IMR-90 (cell line): ENCODE results near the gene DUOX1. TPM values are rescaled to one million over a fixed set of nuclear protein-coding genes. Genes with fewer than 3 reads are reported as not detected.

Experiments used
- ATAC-seq: fragments of 200-7000 bp; cut with Tn5 transposase; 2 replicates; pipeline ENCODE4 v1.9.1; 2020; ENCODE audit warnings: low read depth, mild to moderate bottlenecking, moderate library complexity
- BruUV-seq: library from RNA; stranded (reverse); fragments of 400-500 nt; replicated peaks from 2 replicates; lab custom pipeline; 2021; lab: Mats Ljungman, UMichigan
- CTCF ChIA-PET: fragments of 300-600 bp; formaldehyde crosslinking; extraction: SDS; loops from one replicate; lab custom pipeline; 2021; ENCODE audit warnings: antibody characterized with exemption; lab: Yijun Ruan, JAX
- POLR2A ChIA-PET: fragments of 300-600 bp; sonication (Branson Sonifier 250); formaldehyde crosslinking; loops from one replicate; lab custom pipeline; 2022; ENCODE audit warnings: antibody characterized with exemption; ENCODE audit not compliant: unreplicated experiment; lab: Charles Lee
- DNase-seq: peaks from one replicate; pipeline ENCODE4 v3.0.0; 2013
- H2AFZ ChIP-seq: replicated peaks from 2 replicates; pipeline ENCODE3; 2013; ENCODE audit warnings: low read length, mild to moderate bottlenecking; ENCODE audit not compliant: poor library complexity
- H2AK5ac ChIP-seq: 2 replicates; pipeline ENCODE4 v1.6.1; 2013; ENCODE audit warnings: low read depth, low read length, inconsistent platforms
- H2AK9ac ChIP-seq: replicated peaks from 2 replicates; pipeline ENCODE3; 2013; ENCODE audit warnings: mild to moderate bottlenecking, low read depth, low read length, moderate library complexity; ENCODE audit not compliant: poor library complexity
- H2BK120ac ChIP-seq: 2 replicates; pipeline ENCODE4 v1.6.1; 2013; ENCODE audit warnings: low read depth, low read length, inconsistent platforms
- H2BK15ac ChIP-seq: 3 replicates; pipeline ENCODE4 v1.6.1; 2013; ENCODE audit warnings: low read depth, low read length, inconsistent platforms
- H2BK20ac ChIP-seq: 2 replicates; pipeline ENCODE4 v1.6.1; 2013; ENCODE audit warnings: low read depth, mild to moderate bottlenecking, inconsistent platforms, low read length, moderate library complexity
- H2BK5ac ChIP-seq: 2 replicates; pipeline ENCODE4 v1.6.1; 2013; ENCODE audit warnings: mild to moderate bottlenecking, low read depth, low read length, inconsistent platforms; ENCODE audit not compliant: poor library complexity, severe bottlenecking
- H3K14ac ChIP-seq: replicated peaks from 2 replicates; pipeline ENCODE4 v1.6.1; 2013; ENCODE audit warnings: low read depth, low read length, inconsistent platforms
- H3K18ac ChIP-seq: 2 replicates; pipeline ENCODE4 v1.6.1; 2013; ENCODE audit warnings: low read depth, low read length, control low read depth
- H3K23ac ChIP-seq: 2 replicates; pipeline ENCODE4 v1.6.1; 2013; ENCODE audit warnings: low read depth, low read length, inconsistent platforms
- H3K27ac ChIP-seq: 2 replicates; pipeline ENCODE4 v1.5.1; 2013; ENCODE audit warnings: mild to moderate bottlenecking, control low read depth, low read length; ENCODE audit not compliant: insufficient read depth
- H3K27me3 ChIP-seq: 2 replicates; pipeline ENCODE4 v1.6.1; 2013; ENCODE audit warnings: low read length; ENCODE audit not compliant: control insufficient read depth, insufficient read depth
- H3K36me3 ChIP-seq: 2 replicates; pipeline ENCODE4 v1.6.1; 2013; ENCODE audit warnings: low read length, mixed read lengths; ENCODE audit not compliant: control insufficient read depth, insufficient read depth
- H3K4ac ChIP-seq: 2 replicates; pipeline ENCODE4 v1.6.1; 2013; ENCODE audit warnings: low read depth, low read length, inconsistent platforms
- H3K4me1 ChIP-seq: 2 replicates; pipeline ENCODE4 v1.6.1; 2013; ENCODE audit warnings: low read length, mixed read lengths; ENCODE audit not compliant: control insufficient read depth, insufficient read depth
- H3K4me2 ChIP-seq: 2 replicates; pipeline ENCODE4 v1.6.1; 2013; ENCODE audit warnings: low read depth, mild to moderate bottlenecking, control low read depth, low read length, moderate library complexity
- H3K4me3 ChIP-seq: 2 replicates; pipeline ENCODE4 v1.5.1; 2013; ENCODE audit warnings: low read depth, mild to moderate bottlenecking, control low read depth, low read length, moderate library complexity; ENCODE audit not compliant: insufficient read depth
- H3K56ac ChIP-seq: 2 replicates; pipeline ENCODE4 v1.6.1; 2013; ENCODE audit warnings: low read length, inconsistent platforms; ENCODE audit not compliant: insufficient read depth; ENCODE audit errors: extremely low read depth
- H3K79me1 ChIP-seq, 2 experiments: 2 replicates each; pipeline ENCODE4 v1.6.1; 2013; ENCODE audit warnings: low read length in 2 of 2, inconsistent platforms in 1 of 2, low read depth in 1 of 2
- H3K9ac ChIP-seq: 2 replicates; pipeline ENCODE4 v1.6.1; 2013; ENCODE audit warnings: low read depth, low read length, control low read depth
- H3K9me1 ChIP-seq: 2 replicates; pipeline ENCODE4 v1.6.1; 2013; ENCODE audit warnings: low read length, inconsistent platforms; ENCODE audit not compliant: insufficient read depth
- H3K9me3 ChIP-seq: 2 replicates; pipeline ENCODE4 v1.6.1; 2013; ENCODE audit warnings: low read length; ENCODE audit not compliant: control insufficient read depth, insufficient read depth
- H4K20me1 ChIP-seq: 2 replicates; pipeline ENCODE4 v1.6.1; 2013; ENCODE audit warnings: low read length, inconsistent platforms; ENCODE audit not compliant: insufficient read depth
- H4K5ac ChIP-seq: 2 replicates; pipeline ENCODE4 v1.6.1; 2013; ENCODE audit warnings: mild to moderate bottlenecking, low read depth, low read length, control low read depth
- H4K8ac ChIP-seq, 2 experiments: 2 replicates each; pipeline ENCODE4 v1.6.1; 2013; ENCODE audit warnings: low read depth in 2 of 2, low read length in 2 of 2, control low read depth in 1 of 2, inconsistent platforms in 1 of 2
- H4K91ac ChIP-seq: 2 replicates; pipeline ENCODE4 v1.6.1; 2013; ENCODE audit warnings: low read depth, low read length, inconsistent platforms; ENCODE audit not compliant: insufficient read depth
- CTCF ChIP-seq: conservative IDR thresholded peaks from 2 replicates; pipeline ENCODE4 v1.5.1; 2012; ENCODE audit warnings: mild to moderate bottlenecking, low read depth, low read length, improper control_type of control experiment
- FOS ChIP-seq: fragments of 150-350 bp; IDR thresholded peaks from 2 replicates; pipeline ENCODE4 v1.6.1; 2016; ENCODE audit warnings: low read depth, low read length
- MAZ ChIP-seq: IDR thresholded peaks from 2 replicates; pipeline ENCODE4 v1.6.1; 2012; ENCODE audit warnings: low read depth, mild to moderate bottlenecking, low read length, improper control_type of control experiment, moderate library complexity, borderline replicate concordance
- MXI1 ChIP-seq: IDR thresholded peaks from 2 replicates; pipeline ENCODE4 v1.6.1; 2012; ENCODE audit warnings: low read depth, mild to moderate bottlenecking, low read length, moderate library complexity, borderline replicate concordance
- NFE2L2 ChIP-seq: fragments of 150-350 bp; IDR thresholded peaks from 2 replicates; pipeline ENCODE4 v1.6.1; 2016; ENCODE audit warnings: low read depth, mild to moderate bottlenecking, low read length
- POLR2A ChIP-seq: IDR thresholded peaks from 2 replicates; pipeline ENCODE4 v1.6.1; 2012; ENCODE audit warnings: mild to moderate bottlenecking, low read depth, low read length
- RCOR1 ChIP-seq: IDR thresholded peaks from 2 replicates; pipeline ENCODE4 v1.6.1; 2012; ENCODE audit warnings: mild to moderate bottlenecking, low read length, improper control_type of control experiment; ENCODE audit not compliant: insufficient replicate concordance
- USF2 ChIP-seq: fragments of 150-350 bp; IDR thresholded peaks from 2 replicates; pipeline ENCODE4 v1.6.1; 2017; ENCODE audit warnings: mild to moderate bottlenecking, antibody characterized with exemption, low read length, low read depth
- WGBS, 2 experiments: methylation state at CpG; one replicate each; pipeline versions ENCODE4 v1.1.5 to v1.1.7; 2013; ENCODE audit warnings: missing lambda C conversion rate in 2 of 2; ENCODE audit not compliant: insufficient read length in 1 of 2; ENCODE audit errors: extremely low coverage in 2 of 2; 5-methylcytosine and 5-hydroxymethylcytosine counted together
- dilution Hi-C: fragments of 300-500 bp; cut with HindIII; formaldehyde crosslinking; loops from one replicate; pipeline ENCODE4 v1.14.3; 2018; ENCODE audit warnings: low sequenced_read_pairs; ENCODE audit not compliant: unreplicated experiment
- in situ Hi-C: fragments of 300-500 bp; cut with MboI; formaldehyde crosslinking; loops from 3 replicates; pipeline ENCODE4 v1.14.3; 2019; ENCODE audit warnings: low sequenced_read_pairs, inconsistent platforms, mixed read lengths
- intact Hi-C: fragments of 100-400 bp; cut with micrococcal nuclease; formaldehyde crosslinking; loops from 2 replicates; pipeline ENCODE4 v1.10.0; 2022
- polyA plus RNA-seq, 3 experiments: library from polyadenylated mRNA; depleted of rRNA; stranded (reverse); fragments of >200 nt; gene quantifications; 2 replicates each; pipeline ENCODE4 v1.2.3, GENCODE V29; 2012; ENCODE audit warnings: low replicate concordance in 1 of 3
- total RNA-seq: library from RNA; depleted of rRNA; stranded (reverse); fragments of >200 nt; gene quantifications from 2 replicates; pipeline ENCODE4 v1.2.3, GENCODE V29; 2012

DUOX1 gene
- total and polyA plus RNA-seq, 2 of the 4 experiments (the other 2 are of a cell fraction): not detected

- TF ChIP-seq MAZ: no peak
These were observed 13.1 kb upstream of the DUOX1 start (continued) for GRCh38 chr15:45116482-45117307.

GRCh38 chr15:45117308-45118130, 12.3 kb upstream of the DUOX1 start:
- no peak overlapping the region for H3K4me3 ChIP-seq
- no peak overlapping the region for H3K9ac ChIP-seq
- H2AFZ ChIP-seq: peak overlapping the region; percentile 86
- H2BK5ac ChIP-seq: no peak overlapping the region
- H3K79me1 ChIP-seq: no peaks in the 10 kb centered on the region
- intact Hi-C loops: loop anchor here (1.0 to 5.0 kb wide), 5 partner anchors 59 to 265 kb away; partner anchors contain the start of gene SORD
- H4K8ac ChIP-seq: no peak overlapping the region; a peak in 1 of 4 replicates
- H2BK20ac ChIP-seq: no peak overlapping the region
- H3K4me2 ChIP-seq: peak overlapping the region; percentile 41; the same call in 1 of the 2 replicates
- H3K18ac ChIP-seq: no peak overlapping the region
- peaks cover 3% of the 10 kb centered on the region for H3K4me1 ChIP-seq
- no peaks in the 10 kb centered on the region for H3K36me3 ChIP-seq
- DNase-seq (no peak), ATAC-seq (peak; percentile 36)
- H3K9me1 ChIP-seq: no peaks in the 10 kb centered on the region
- no peak for TF ChIP-seq POLR2A
- no peak for TF ChIP-seq USF2
- TF ChIP-seq CTCF: no peak
- no peak for TF ChIP-seq RCOR1
- TF ChIP-seq FOS: no peak
- no peak for TF ChIP-seq MXI1
- TF ChIP-seq NFE2L2: no peak
- H4K5ac ChIP-seq: no peak overlapping the region
- H2AK9ac ChIP-seq: no peak overlapping the region
- no peaks in the 10 kb centered on the region for H3K9me3 ChIP-seq
- no peak overlapping the region for H3K23ac ChIP-seq
- H3K27me3 ChIP-seq: peaks cover 52% of the 10 kb centered on the region
- H2BK120ac ChIP-seq: no peak overlapping the region
- BruUV-seq: no TSS peak
- H3K56ac ChIP-seq: no peak overlapping the region
- no peak overlapping the region for H2BK15ac ChIP-seq
- no peak overlapping the region for H4K91ac ChIP-seq
- POLR2A ChIA-PET: no interaction called here
- no peaks in the 10 kb centered on the region for H4K20me1 ChIP-seq
- no peak overlapping the region for H2AK5ac ChIP-seq
- no peak overlapping the region for H3K27ac ChIP-seq
- in situ Hi-C loops: no loop called here
- 35% methylated on average over 8 of the region's 33 CpGs; no CpG with 5 or more reads in 1 of the 2 experiments for WGBS, 2 experiments
- CTCF ChIA-PET: interaction anchor here (0.5 to 1.6 kb wide), 23 partner anchors 9 to 237 kb away, joined by 3 to 16 read pairs (median 4); no protein-coding TSS in a partner anchor
- no peak overlapping the region for H3K14ac ChIP-seq
- no peak overlapping the region for H3K4ac ChIP-seq
- dilution Hi-C loops: no loop called here
